WI38 (cell line): ENCODE results near the gene NTPCR.

Experiments
- H3K4me3 ChIP-seq: 2 replicates; pipeline ENCODE4 v1.5.1; 2011; ENCODE audit warnings: low read depth, mild to moderate bottlenecking, control low read depth, low read length
- TF ChIP-seq, protein P1 (sequence below): IDR thresholded peaks from 2 replicates; pipeline ENCODE4 v1.5.1; 2012; ENCODE audit warnings: low read depth, mild to moderate bottlenecking, control low read depth, low read length

The NTPCR gene

DNA sequence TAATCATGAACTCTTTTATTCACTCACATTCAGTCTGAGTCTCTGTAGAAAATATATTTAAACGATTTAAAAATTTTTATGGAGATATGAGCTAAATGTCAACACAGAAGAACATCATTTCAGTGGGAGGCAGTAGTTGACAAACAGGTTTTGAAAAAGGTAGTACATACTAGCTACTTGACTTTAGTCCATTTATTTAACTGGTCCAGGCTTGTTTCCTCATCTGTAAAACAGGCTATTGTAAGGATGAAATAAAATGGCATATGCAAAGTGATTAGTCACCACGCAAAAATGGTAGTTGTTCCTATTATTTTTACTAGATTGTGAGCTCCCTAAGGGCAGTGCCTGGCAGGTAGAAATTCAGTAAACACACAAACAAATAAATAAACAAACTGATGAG, 75.2 kb downstream of the NTPCR start:
- TF ChIP-seq, protein P1, sequence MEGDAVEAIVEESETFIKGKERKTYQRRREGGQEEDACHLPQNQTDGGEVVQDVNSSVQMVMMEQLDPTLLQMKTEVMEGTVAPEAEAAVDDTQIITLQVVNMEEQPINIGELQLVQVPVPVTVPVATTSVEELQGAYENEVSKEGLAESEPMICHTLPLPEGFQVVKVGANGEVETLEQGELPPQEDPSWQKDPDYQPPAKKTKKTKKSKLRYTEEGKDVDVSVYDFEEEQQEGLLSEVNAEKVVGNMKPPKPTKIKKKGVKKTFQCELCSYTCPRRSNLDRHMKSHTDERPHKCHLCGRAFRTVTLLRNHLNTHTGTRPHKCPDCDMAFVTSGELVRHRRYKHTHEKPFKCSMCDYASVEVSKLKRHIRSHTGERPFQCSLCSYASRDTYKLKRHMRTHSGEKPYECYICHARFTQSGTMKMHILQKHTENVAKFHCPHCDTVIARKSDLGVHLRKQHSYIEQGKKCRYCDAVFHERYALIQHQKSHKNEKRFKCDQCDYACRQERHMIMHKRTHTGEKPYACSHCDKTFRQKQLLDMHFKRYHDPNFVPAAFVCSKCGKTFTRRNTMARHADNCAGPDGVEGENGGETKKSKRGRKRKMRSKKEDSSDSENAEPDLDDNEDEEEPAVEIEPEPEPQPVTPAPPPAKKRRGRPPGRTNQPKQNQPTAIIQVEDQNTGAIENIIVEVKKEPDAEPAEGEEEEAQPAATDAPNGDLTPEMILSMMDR: no peak

GRCh38 chr1:233027046-233027445, 76.6 kb downstream of the NTPCR start:
- no peak overlapping the region for H3K4me3 ChIP-seq
- TF ChIP-seq, protein P1: no peak

More for the DNA sequence above, 75.2 kb downstream of the NTPCR start:
- H3K4me3 ChIP-seq: no peak overlapping the region

DNA sequence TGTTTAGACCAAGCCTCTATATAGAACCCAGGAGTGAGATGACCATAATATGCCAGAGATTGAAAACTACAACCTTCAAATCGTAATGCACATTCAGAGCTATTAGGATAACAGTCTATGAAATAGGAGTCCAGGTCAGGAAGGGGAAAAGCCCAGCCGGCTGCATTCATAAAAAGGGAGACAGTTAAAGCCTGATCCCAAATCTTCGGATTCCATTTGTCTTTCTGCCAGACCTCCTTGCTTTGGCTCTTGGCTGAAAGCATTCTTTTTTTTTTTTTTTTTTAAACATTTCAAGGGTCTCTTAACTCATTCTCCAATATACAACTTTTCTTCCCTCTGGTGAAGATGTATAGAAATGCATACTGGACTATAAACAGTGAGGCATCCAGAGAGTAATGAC, 81.1 kb downstream of the NTPCR start:
- no peak overlapping the region for H3K4me3 ChIP-seq

GRCh38 chr1:233032916-233033315, 82.5 kb downstream of the NTPCR start:
- no peak overlapping the region for H3K4me3 ChIP-seq
- TF ChIP-seq, protein P1: no peak

More for the DNA sequence above, 81.1 kb downstream of the NTPCR start:
- TF ChIP-seq, protein P1: no peak

- TF ChIP-seq, protein P1: no peak
Observed at GRCh38 chr1:233033361-233033760, 83.0 kb downstream of the NTPCR start.

More at GRCh38 chr1:233033361-233033760, 83.0 kb downstream of the NTPCR start:
- H3K4me3 ChIP-seq: no peak overlapping the region
